ENCODE measurements around the gene CDS2.
A peak's percentile ranks its signal among the peaks of the same experiment; 100 is the strongest.

The CDS2 gene

GRCh38 chr20:5181958-5182357 lies 55.1 kb downstream of the CDS2 start:
- peak; percentile 29 for DNase-seq (ENCODE audit: low read depth)

- DNase-seq (ENCODE audit: low read depth): no peak
Measured at GRCh38 chr20:5182615-5183254, 55.9 kb downstream of the CDS2 start.

GRCh38 chr20:5183731-5184474 lies 57.1 kb downstream of the CDS2 start:
- no peak for DNase-seq (ENCODE audit: low read depth)

- DNase-seq (ENCODE audit: low read depth): no peak
Measured at GRCh38 chr20:5184684-5185083, 57.9 kb downstream of the CDS2 start.

GRCh38 chr20:5187122-5187521 lies 60.3 kb downstream of the CDS2 start:
- DNase-seq (ENCODE audit: low read depth): no peak

GRCh38 chr20:5188736-5189135 lies 61.9 kb downstream of the CDS2 start:
- DNase-seq (ENCODE audit: low read depth): no peak

GRCh38 chr20:5189917-5190316 lies 63.1 kb downstream of the CDS2 start:
- DNase-seq (ENCODE audit: low read depth): no peak

- no peak for DNase-seq (ENCODE audit: low read depth)
Measured at GRCh38 chr20:5190444-5190843, 63.6 kb downstream of the CDS2 start.

- no peak for DNase-seq (ENCODE audit: low read depth)
Measured at GRCh38 chr20:5191829-5192569, 65.2 kb downstream of the CDS2 start.

GRCh38 chr20:5192570-5193431 lies 66.0 kb downstream of the CDS2 start:
- DNase-seq (ENCODE audit: low read depth): no peak

GRCh38 chr20:5195655-5196054 lies 68.8 kb downstream of the CDS2 start:
- DNase-seq (ENCODE audit: low read depth): peak; percentile 14

- no peak for DNase-seq (ENCODE audit: low read depth)
Measured at GRCh38 chr20:5196149-5196548, 69.3 kb downstream of the CDS2 start.

- DNase-seq (ENCODE audit: low read depth): no peak
Measured at GRCh38 chr20:5197270-5197827, 70.5 kb downstream of the CDS2 start.

- DNase-seq (ENCODE audit: low read depth): no peak
Measured at GRCh38 chr20:5197847-5198650, 71.2 kb downstream of the CDS2 start.

GRCh38 chr20:5198651-5198924 lies 71.8 kb downstream of the CDS2 start:
- DNase-seq (ENCODE audit: low read depth): no peak

- DNase-seq (ENCODE audit: low read depth): no peak
Measured at GRCh38 chr20:5203380-5203779, 76.6 kb downstream of the CDS2 start.

- DNase-seq (ENCODE audit: low read depth): no peak
Measured at GRCh38 chr20:5205348-5206210, 78.8 kb downstream of the CDS2 start.

GRCh38 chr20:5207138-5207537 lies 80.3 kb downstream of the CDS2 start:
- no peak for DNase-seq (ENCODE audit: low read depth)

- no peak for DNase-seq (ENCODE audit: low read depth)
Measured at GRCh38 chr20:5211803-5212714, 85.3 kb downstream of the CDS2 start.
